Stimulated activated CD4-positive, alpha-beta T cell treated with anti-CD3 and anti-CD28 coated beads, Interleukin-2, amount 100 ng/mL, for 4 hours (primary cell): Measurements from ENCODE around the gene VAV2.

ENCODE experiments used
- DNase-seq: peaks from one replicate; pipeline ENCODE4 v3.0.0-alpha.2; 2020; ENCODE audit warnings: low read depth

VAV2 gene

DNA sequence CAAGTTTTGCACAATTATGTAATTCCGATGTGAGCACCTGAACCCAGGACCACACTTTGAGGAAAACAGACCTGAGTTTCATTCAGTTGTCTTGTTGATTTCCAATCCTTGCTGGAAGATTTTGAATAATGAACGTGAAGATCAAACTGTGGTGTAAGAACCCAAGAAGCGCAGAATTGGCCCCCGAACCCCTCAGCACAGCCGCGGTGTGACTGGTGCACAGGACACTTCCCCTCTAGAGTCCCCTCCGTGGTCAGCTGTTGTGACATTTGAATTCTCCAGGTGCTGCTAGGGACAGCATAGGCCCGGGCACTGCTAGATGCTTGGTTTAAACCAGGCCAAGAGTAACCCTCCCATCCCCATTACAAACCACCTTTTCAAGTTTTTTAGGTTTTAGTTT is 34.9 kb upstream of the VAV2 start:
- DNase-seq = no peak

DNA sequence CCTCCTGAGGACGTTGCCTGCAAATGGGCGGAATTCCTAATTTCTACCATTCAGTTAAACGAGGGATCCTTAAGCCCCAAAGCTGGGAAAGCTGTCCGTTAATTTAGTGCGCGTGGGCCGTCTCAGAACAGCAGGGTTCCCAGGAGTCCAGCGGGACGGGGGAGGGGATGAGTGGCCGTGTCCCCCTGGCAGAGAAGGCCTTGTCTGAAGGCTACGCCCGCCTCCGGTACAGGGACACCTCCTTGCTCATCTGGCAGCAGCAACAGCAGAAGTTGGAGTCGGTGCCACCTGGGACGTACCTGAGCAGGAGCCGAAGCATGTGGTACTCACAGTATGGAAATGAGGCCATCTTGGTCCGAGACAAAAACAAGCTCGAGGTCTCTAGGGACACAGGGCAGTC is 34.5 kb upstream of the VAV2 start:
- no peak for DNase-seq

DNA sequence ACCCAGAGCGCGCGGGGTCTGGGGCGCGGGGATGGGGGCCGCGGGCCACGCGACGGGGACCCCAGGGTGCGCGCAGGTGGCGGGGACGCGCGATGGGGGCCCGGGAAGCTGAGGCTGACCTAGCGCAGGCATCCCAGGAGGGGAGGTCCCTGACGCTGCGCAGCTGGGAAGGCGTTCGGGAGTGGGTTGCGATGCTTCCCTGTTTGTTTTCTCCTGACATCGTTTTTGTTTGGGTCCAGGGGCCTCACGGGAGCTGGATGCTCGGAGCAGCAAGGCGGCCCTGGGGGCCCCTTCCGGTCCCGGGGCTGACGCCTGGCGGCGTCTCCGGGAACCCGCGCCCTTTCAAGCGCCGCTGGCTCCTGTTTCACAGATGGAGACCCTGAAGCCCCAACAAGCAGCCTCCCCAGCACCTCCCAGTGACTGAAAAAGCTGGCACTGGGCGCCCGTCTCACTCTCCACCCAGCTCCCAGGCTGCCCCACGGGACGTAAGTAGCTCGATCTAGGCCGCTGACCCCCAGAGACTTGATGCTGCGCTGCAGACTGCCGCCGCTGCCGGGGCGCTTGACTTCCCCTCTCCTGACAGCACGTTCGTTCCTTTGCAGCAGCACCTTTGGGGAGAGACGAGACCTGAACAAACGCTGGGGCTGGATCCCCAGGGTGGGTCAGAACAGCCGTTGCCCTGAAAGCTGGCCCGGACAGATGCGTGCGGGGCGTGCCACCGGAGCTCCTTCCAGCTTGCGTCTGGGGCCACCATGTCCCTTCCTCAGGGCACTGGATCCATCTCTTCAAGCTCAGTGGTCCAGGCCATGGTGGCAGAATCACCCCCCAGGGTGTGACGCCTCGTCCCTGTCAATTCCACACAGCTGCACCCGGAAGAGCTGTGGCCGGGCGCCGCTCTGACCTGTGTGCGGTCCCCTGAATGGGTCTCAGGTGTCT is 33.8 kb upstream of the VAV2 start:
- peak; percentile 13 for DNase-seq

DNA sequence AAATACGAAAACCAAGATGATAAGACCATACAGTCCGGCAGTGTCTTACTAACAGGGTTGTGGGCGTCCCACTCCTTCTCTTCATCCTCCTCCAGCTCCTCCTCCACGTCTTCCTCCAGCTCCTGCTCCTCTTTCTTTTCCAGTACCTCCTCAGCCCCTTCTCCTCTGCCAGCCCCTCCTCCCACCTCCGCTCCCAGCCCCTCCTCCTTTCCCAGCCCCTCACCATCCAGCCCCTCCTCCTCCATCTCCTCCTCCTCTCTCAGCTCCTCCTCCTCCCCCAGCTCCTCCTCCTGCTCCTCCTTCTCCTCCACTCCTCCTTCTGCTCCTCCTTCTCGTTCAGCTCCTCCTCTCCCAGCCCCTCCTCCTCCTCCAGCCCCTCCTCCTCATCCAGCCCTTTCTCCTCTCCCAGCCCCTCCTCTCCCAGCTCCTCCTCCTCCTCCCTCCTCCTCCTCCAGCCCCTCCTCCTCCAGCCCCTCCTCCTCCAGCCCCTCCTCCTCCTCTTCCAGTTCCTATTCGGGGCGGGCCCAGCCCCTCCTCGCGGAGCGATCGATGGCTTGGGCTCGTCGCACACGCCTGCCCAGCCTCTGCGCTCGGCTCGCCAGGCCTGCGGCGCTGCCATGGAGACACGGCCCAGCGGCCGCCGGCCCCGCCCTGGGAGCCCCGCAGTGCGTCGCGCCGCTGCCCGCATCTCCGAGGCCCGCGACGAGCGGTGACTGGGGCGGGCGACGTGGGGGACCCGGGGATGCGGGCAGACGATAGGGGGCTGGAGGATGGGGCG is 32.9 kb upstream of the VAV2 start, which contains the start of gene BRD3OS:
Gene BRD3OS, plus strand, starts transcription at position 654 of the 778 bp plus-strand sequence. CDS start 1,267 bp downstream, outside the sequence.
- peak; percentile 87 for DNase-seq

DNA sequence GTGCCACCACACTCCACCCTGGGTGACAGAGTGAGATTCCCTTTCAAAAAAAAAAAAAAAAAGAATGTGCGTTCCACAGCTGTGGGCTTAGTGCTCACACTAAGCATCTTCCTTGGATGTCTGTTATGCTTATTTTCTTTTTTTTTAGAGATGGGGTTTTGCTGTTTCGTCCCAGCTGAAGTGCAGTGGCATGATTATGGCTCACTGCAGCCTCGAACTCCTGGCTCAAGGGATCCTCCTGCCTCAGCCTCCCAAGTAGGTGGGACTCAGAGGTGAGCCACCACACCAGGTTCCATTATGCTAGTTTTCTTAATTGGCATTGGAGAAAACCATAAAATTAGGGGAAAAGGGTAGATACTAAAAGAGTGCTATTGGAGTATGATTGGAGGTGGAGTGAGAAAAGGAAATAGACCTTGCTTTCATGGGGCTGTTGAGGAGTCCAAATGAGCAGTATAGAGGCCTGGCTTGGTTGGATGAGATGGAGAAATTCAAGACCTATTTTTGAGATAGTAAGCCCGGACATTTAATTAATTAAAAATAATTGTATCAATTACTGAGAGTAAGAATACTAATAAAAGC is 32.2 kb upstream of the VAV2 start:
- DNase-seq = no peak

DNA sequence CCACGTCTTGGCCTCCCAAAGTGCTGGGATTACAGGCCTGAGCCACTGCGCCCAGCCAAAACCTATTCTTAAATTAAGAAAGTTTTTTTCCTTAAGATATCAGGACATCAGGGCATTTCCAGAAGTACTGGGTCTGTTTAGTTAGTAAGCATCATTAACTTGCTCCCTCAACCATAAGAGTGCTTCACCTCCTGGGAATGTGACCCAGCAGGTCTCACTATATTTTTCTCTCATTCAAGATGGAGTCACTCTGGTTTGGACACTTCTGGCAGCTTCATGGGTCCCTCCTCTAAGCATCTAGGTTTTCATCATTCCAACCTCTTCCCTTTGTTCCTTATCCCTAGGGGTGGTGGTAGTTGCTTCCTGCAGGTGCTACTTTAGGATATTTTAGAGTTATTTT is 22.8 kb upstream of the VAV2 start:
- DNase-seq = no peak

DNA sequence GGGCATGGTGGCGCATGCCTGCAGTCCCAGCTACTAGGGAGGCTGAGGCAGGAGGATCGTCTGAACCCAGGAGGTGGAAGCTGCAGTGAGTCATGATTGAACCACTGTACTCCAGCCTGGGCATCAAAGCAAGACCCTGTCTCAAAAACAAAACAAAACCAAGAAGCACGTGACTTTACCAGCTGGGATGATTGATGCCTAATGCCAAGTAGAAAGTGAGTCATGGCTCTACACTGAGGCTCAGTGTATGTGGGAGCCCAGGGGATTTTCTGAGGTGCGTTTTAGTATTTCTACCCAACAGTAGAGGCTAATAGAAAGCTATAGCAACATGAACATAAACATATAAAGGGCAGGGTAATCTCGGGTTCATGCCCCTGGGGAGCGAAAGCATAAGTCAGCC is 19.3 kb upstream of the VAV2 start:
- DNase-seq = no peak

DNA sequence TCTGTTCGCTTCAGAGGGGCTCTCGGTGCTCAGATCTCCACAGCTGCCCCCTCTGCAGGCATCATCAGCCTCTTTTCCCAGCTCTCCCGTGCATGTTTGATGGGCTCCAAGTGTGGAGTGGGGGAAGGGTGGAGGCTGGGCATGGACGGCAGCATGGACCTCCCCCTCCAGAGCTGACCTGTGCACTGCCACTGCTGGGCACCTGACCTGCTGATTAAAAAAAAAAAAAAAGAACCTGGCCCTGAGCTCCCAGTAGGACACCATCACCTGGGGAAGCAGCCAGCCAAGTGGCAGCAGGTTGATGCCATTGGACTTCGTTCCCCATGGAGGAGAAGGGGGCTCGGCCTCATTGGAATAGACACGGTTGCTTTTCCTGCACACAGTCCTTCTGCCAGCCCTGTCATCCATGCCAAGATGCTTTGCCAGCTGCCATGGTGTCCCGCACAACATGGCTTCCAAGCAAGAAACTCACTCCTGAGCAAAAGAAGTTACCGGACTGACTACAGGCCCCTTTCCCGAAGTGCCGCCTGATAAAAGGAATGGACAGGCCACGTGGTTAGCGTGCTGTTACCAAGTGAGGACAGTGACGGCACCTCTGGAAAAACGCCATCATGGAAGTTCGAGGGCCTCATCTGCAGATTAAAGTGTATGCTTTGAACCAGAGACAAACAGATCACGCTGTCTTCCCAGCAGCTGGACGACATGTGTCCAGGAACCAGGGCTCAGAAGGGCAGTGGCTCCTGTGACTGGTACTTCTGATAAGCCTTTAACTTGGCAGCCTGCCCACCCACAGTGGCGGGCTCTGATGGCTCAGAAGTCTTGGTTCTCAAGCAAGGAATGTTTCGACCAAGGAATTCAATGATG is 18.4 kb upstream of the VAV2 start:
- DNase-seq = no peak

DNA sequence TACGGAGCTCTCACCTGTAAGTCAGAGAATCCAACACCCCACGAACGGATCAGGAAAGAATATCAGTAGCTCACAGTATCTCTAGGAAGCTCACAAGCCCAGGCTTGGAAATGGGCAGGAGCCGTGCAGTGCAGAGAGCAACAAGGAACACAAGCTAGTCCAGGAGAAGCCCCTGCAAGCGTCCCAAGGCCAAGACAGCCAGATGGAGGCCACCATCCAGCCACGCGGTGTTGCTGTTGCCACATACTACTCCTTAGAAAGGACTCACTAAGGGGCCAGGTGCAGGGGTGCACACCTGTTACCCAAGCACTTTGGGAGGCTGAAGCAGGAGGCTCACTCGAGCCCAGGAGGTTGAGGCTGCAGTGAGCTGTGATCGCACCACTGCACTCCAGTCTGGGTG is 15.4 kb upstream of the VAV2 start:
- no peak for DNase-seq

DNA sequence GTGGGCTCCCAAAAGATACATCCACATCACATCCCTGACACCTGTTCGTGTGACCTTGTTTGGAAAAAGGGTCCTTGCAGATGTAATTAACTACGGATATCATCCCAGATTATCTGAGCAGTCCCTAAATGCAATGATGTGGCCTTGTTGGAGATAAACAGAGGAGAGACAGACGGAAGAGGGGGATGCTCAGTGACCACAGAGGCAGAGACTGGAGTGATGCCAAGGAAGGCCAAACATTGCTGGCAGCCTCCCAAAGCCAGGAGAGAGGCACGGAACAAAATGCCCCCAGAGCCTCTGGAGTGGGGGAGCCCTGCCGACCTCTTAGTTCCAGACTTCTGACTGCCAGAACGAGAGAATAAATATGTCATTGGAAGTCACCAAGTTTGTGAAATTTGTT is 15.0 kb upstream of the VAV2 start:
- DNase-seq = no peak

DNA sequence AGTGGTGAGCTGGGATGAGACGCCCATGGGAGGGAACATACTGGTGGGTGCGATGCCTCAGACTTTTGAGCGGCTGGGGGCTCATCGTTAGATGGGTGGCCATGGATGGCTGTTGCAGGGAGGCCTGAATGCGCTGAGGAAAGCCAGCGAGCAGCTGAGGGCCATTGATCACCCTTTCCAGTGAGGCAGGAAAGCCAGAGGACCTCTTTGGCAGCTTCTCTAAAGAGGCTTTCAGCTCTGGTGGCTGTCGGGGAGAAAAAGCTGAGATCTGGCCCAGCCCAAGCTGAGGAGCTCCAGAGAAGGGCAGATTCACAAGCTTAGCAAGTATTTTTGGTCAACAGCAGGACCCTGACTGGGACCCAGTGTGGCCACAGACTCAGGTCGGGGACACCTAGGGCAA is 13.3 kb upstream of the VAV2 start:
- DNase-seq = no peak

DNA sequence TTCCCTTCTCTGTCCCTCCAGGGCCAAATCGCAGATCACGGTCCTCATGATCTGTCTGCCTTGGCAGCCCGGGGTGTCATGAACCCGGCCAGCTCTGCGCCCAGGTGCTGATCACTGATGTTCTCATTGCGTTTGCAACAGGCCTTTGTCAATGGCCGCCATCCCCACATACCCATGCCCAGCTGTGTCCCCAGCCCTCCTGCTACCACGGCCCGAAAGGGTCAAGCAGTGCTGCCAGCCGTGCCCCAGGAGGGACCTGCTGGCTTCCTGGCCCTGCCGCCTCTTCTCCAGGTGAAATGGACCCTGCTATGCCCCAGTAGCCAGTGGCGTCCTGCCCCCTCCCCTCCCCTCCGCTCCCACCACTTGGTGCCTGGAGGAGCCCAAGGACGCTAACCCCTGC is 12.8 kb upstream of the VAV2 start:
- DNase-seq = no peak

DNA sequence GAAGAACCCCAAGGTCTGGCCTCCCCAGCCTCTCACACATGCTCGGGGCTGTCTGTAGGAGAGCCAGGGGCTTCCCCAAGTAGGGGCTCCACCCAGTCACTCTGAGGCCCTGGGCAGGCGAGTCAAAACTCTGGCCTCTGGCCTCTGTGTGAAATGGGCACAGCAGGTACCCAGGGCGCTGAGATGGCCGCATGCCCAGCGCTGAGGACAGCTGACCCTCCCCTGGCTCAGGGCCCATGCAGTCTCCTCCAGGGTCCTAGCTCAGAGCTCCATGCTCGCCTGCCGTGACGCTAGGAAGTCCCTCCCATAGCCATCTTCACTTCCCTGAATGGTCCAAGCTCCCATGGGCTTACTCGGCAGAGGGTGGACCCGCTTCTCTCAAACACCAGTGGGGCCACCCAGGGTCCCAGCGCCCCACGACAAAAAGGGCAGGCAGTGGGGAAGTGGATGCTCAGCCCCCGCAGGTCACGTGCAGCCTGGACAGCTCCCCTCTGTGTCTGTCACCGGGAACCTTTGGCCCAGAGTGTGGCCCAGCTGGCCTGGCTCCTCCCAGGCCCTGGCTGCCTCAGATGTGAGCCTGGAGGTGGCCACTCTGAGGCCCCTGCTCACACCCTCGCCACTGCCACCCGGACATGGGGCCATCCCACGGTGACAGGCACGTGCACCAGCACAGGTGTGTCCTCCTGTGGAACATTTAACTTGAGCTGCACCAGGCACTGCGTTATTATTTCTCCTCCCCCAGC is 12.2 kb upstream of the VAV2 start:
- no peak for DNase-seq

DNA sequence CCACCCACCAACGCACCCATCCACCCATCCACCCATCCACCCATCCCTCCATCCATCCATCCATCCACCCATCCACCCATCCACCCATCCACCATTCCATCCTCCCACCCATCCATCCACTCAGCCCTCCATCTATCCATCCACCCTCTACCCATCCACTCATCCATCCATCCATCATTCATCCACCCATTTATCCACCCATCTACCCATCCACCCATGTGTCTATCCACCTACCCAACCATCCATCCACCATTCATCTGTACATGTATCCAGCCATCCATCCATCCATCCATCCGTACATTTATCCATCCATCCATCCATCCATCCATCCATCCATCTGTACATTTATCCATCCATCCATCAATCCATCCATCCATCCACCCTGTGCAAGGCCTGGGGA is 11.1 kb upstream of the VAV2 start:
- DNase-seq = no peak

DNA sequence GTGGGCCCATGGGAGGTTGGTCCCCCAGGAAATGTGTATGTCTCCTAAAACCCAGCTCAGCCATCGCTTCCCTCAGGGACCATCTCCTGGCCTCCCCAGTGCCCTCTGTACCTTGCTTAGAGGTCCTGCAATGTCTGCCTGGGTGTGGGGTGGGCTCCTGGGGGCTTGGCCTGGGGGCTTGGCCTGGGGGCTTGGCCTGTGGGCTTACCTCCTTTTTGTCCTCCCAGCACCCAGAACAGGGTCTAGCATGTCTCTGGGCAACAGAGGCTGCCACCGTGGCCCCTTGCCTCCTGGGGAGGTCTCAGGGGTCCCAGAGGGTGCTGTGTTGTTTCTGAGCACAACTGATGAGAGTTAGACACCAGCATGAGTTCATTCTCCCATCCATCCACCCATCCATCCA is 10.7 kb upstream of the VAV2 start:
- DNase-seq = no peak

DNA sequence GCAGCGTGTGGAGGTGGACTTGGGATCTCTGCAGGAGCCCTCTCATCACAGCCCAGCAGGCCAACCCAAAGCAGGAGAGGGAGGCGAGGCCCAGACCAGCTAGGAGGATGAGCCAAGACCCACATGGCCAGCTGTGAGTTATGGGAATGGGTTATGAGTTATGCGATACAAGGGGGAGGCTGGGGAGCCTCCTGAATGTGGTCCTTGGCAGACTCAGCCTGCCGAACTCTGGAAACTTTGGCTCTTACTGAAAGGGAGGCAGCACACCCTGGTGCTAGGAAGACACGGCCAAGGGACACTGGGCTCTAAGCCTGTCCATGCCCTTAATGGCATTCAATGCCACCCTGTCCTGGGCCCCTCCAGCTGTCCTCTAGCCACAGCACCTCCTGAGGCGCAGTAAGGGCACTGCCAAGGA is 7.7 kb upstream of the VAV2 start:
- no peak for DNase-seq

DNA sequence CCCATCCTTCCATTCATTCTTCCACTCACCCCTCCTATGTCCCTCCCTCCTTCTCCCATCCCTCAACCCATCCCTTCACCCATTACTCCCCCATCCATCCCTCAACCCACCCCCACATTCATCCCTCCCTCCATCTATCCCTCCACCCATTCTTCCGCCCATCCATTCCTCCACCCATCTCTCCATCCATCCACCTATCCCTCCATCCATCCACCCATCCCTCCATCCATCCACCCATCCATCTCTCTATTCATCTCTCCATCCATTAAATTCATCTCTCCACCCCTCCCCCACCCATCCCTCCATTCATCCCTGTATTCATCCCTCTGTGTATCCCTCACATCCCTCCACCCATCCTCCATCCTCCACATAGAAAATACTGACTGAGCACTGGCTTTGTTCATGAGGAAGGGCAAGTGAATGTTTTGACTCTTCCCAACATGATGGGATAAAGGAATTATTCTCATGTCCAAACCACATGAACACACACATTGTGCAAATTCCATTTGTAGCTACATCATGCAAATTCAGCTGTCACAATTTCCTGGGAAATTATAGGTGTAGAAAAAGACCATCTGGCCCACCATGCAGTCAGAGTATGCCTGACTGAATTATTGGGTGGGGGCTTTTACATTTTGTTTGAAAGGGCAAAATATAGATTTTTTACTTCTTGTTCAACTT is 6.9 kb upstream of the VAV2 start:
- no peak for DNase-seq

DNA sequence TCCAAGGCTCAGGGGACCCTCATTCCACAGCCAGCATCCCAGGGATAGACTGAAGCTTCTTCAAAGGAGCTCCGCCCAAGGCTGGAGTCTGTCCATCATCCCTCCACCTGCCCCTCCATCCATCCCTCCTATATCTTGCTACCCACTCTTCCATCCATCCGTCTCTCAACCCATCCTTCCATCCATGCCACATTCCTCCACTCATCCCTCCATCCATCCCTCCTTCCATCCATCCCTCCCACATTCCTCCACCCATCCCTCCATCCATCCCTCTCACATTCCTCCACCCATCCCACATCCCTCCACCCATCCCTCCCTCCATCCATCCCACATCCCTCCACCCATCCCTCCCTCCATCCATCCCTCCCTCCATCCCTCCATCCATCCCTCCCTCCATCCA is 5.5 kb upstream of the VAV2 start:
- no peak for DNase-seq

DNA sequence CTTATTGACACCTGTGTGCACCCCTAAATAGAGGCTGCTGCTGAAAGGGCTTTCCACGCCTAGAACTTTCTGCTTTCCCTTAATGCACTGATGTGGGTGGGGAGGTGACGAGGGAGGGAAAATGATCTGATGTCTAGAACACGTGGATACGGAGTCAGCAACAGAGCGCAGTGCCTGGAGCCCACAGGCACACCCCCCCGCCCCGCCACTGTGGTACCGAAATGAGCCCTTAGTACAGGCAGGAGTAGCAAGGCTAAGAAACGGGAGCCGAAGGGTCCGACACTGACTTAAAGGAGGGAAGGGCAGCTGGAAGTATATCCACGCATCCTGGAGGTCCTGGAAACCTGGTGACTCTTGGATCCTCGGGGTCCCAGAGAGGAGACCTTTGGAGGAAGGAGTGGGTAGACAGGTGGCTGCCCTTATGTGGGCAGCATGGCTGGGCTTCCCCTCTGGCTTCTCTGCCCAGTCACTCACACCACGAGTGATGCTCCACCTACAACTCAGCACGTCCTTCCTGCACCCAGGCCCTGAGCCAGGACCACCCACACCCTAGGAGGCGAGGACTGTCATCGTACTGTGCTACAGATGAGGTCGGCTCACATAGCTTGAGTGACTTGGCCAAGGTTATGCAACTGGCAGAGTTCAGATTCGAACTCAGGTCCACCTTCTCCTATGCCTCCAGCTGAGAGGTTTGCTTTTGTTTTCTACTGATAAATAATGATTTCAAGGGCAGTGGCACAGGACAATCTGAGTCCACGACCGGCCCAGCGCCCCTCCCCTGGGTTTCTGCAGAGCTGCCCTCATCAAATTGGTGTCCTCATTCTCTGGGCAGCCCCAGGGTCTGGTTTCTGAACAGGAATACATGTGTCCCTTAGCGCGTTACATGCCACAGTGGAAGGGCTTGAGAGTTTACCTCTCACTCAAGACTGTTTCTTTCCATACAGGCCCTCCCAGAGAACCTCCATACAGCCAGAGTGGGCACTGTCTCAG is 4.7 kb upstream of the VAV2 start:
- no peak for DNase-seq
